HG03558 (cell line): ENCODE results near the gene BTBD9.
A peak's percentile ranks its signal among the peaks of the same experiment; 100 is the strongest.
"Not testable (repeated sequence)": the region's sequence is repeated elsewhere in the genome, so short reads cannot be mapped to it uniquely, and the experiment has no call there.

Experiments used
- ATAC-seq: cut with Tn5 transposase; IDR thresholded peaks from one replicate; pipeline ENCODE4 v1.9.1; 2021; ENCODE audit warnings: moderate number of reproducible peaks; ENCODE audit not compliant: unreplicated experiment; ENCODE audit errors: extremely low read depth

BTBD9 gene

DNA sequence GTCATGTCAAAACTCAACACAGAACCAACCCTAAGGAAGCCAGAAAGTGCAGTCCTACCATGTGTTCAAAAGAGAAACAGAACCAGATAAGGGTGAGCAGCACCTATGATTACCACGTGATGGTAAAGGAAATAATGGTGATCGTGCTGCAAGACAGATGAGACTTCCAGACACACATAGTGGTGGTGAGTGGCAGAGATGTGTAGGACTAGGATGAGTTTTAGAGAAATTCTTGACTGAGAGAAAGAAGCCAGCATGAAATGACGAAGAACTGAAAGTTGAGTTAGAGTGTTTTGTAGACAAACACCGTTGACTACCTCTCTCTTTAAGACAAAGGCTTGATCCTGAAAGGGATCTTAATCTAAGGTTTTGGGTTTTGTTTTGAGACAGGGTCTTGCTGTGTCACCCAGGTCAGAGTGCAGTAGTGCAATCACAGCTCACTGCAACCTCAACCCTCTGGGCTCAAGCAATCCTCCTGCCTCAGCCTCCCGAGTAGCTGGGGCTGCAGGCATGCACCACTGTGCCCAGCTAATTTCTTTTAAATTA lies 10.6 kb upstream of the BTBD9 start:
- ATAC-seq, result no peak

GRCh38 chr6:38649744-38650143 lies 10.0 kb upstream of the BTBD9 start:
- ATAC-seq, result no peak

DNA sequence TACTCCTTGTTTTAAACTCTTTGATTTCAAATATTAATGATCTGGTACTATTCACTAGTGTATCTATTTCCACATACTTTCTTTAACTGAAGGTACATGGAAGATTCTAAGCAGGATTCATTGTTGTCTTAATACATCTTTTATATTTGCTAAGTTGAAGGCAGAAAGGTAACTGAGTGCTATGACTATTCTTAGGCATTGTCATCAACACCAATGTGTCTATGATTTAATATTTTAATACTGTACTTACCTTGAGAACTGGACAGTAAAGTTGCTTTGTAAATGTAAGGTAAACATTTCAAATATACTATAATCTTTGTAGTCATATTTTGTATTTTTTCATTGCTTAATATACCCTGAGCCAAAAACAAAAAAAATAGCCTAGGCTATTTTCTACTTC lies 8.9 kb upstream of the BTBD9 start:
- no peak for ATAC-seq

- ATAC-seq, result no peak
Observed at GRCh38 chr6:38646166-38646878, 6.6 kb upstream of the BTBD9 start.

DNA sequence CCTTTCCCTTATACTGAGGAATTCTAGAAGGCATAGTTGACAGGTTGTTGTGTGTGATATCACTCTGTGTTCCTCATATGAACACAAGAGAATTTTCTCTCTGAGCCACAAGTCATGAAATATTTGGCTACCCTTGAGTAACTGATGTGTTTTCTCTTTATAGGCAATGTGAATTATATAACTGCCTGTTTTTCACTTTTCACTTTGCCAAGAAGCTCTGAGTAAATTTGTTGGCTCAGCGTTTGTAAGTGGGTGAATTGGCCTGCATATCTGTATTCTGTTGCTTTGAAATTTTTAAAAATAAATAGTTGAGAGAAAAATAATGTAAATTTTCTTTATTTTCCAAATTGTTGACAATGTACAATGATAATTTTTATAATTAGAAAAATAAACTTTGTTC lies 5.2 kb upstream of the BTBD9 start:
- no peak for ATAC-seq

GRCh38 chr6:38640216-38640909 lies 634 bp upstream of the BTBD9 start:
- no peak for ATAC-seq

- peak; percentile 16 for ATAC-seq
Observed at GRCh38 chr6:38638941-38639497, 710 bp downstream of the BTBD9 start.

DNA sequence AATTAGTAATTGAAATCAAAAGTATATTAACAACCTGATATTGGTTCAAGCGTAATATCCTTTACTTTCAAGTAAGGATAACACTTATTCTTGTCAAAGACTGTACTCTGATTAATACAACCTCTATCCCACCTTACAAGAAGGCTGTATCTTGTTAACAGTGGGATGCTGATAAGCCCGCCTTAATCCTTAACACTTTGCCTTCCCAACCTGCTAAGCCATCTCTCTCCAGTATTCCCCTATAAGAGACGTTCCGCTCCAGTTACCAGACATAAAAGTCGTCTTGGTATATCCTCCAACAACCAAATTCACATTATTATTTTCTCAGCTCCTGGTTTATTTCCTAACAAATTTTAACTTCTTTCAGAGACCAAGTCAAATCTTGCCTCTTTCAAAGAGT lies 2.0 kb downstream of the BTBD9 start:
- no peak for ATAC-seq

DNA sequence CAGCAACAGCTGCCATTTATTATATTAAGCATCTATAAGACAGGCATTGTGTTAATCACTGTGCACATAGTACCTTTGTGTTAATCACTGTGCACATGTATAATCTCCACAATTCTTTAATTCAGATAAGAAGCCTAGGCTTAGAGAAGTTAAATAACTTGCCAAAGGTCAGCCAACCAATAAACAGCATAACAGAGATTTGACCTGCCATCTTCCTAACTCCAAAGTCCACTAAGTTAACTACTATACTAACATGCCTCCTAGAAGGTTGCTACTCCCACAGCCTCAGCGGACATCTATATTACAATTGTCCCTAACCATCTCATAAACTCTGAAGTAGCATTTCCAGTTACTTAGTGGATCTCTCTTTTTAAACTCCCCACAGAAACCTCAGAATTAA lies 3.7 kb downstream of the BTBD9 start:
- ATAC-seq, result no peak

DNA sequence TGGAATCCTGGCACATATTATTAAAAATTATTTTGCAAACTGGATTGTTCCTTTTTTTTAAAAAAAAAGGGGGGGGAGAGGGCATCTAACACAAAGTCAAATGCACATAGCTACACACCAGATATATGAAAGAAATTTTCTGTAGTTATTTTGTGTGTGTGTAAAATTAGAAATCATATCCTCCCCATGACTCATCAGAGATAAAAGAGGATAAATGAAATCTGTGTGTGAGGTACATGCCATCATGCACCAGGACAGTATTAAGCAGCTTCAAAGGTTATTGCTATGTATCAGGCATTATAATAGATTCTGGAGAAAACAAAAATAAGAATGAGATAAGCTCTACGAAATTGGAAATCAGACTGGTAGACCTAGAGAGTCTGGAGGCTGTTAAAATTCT lies 5.2 kb downstream of the BTBD9 start:
- ATAC-seq, result no peak

DNA sequence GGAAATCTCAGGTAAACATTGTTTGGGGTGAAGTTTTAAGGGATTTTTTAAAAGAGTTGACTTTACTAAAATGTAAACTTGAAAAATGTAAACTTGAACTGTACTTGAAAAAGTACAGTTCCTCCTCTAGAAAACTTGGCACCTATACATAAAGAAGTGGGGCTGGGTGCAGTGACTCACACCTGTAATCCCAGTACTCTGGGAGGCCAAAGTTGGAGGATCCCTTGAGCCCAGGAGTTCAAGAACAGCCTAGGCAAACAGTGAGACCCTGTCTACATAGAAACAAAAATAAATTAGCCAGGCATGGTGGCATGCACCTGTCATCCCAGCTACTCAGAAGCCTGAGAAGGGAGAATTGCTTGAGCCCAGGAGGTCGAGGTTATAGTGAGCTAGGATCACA lies 7.2 kb downstream of the BTBD9 start:
- no peak for ATAC-seq

- no peak for ATAC-seq
Observed at GRCh38 chr6:38631186-38631783, 8.4 kb downstream of the BTBD9 start.

DNA sequence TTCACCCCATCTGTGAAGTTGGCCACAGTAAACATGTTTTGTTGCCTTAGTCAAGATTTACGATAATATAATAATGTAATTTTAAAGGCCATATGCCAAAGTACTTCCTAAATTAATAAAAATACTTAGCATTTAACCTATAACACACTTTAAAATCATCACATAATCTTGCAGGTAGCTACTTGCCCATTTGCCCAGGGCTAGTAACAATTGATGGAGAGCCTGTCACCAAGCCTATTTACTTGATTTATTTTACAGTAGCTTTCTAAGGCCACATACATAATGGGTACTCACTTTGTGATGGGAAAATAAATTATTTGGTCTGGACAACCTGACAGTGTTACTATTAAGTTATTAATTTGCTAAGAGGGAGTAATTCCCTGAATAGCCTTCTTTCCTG lies 14.5 kb downstream of the BTBD9 start:
- ATAC-seq, result no peak

- not testable (repeated sequence) for ATAC-seq
Observed at GRCh38 chr6:38619342-38619741, 20.4 kb downstream of the BTBD9 start.

- not testable (repeated sequence) for ATAC-seq
Observed at GRCh38 chr6:38618301-38618700, 21.4 kb downstream of the BTBD9 start.

DNA sequence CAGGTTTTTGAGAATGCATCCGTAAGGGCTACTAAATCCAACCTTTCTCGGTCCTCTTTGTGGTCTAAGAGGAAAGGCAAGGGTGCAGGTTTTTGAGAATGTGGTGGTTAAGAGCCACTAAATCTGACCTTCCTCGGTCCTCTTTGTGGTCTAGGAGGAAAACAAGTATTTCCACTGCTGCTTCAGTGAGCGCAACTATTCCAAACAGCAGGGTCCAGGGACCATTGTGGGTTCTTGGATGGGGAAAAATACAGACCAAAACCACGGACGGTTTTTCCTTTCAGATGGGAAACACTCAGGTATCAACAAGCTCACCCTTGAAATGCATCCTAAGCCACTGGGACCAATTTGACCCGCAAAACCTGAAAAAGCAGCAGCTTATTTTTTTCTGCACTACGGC lies 21.9 kb downstream of the BTBD9 start:
- ATAC-seq, result no peak

DNA sequence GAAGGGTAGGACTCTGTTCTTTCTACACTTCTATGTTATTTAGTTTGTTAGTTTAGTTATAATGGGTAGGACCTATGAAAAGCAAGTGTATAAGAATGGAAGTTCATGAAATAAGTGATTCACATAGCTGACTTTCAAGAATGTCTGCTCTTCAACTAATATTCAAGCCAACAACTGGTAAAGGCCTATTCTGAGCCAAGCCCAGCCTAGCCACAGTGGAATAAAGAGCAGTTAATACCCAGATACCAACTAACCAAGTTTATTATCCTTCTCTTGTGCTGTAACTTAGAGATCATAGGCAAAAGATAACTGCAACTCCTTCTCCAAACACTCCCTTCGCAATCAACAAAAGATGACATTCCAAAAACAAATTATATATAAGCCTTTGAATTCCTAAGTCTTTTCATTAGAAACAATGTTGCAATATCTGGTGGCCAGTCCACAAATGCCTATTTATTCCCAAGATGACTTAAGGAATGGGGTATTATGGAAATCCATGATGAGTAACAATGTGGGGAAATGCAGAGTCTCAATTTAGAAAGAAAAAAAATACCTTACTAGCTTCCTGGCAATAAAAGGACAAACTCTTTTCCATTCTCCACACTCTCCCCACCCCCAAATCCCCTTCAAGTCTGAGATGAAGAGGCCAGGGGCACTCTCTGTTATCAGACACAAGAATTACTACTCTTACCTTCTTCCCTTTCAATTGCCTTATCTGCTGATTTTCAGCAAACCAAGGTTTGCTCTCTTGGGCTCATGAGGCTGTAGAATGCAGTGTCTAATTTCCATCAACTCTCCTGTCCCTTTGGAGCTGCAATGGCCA lies 27.4 kb downstream of the BTBD9 start:
- no peak for ATAC-seq

DNA sequence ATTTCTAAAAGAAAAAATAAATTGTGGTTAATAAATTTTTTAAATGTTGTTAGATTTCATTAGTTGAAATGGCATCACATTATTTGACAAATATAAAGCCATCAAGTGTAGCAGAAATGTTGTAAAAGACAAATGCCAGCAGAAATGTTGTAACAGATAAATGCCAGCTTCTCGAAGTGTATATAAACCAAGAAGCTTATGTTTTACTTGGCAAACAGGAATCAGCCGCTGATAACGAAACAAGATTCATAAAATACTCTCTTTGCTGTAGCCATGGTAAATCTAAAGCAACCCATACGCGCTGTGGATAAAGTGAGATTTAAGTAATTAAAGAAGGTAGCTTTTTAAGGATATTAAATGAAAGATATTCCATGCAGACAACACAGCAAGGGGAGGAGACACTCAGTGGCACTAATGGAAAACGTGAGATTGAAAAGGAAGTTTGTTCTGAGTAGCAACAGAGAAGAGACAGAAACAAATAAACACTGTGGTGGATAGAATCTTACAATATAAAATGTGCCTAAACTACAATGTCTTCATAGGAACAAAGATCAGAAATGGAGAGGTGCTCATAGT lies 29.6 kb downstream of the BTBD9 start:
- ATAC-seq, result no peak

GRCh38 chr6:38604700-38605099 lies 35.0 kb downstream of the BTBD9 start:
- no peak for ATAC-seq

DNA sequence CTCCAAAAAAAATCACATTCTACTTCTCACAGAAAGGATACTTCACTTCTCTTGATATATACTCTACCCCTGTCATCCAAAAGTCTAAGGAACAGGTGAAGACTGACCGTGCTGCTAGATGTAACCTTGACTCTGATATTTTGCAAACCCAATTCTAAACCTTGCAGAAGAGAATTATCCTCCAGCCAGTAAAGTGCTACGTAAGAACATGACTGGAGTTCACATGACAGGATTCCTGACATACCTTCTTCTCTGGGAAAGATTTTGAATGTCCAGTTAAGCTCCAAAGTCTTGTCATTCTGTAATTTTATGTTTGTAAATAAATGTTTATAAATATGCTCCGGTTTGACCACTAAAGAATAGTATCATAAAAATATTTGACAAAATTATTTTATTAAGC lies 35.8 kb downstream of the BTBD9 start:
- ATAC-seq, result no peak
